IPS-18a (cell line): ENCODE measurements around the gene DST.

Source experiments
- H3K27ac ChIP-seq: one replicate; pipeline ENCODE4 v1.5.1; 2013; ENCODE audit warnings: low read length
- H3K27me3 ChIP-seq: one replicate; pipeline ENCODE4 v1.6.1; 2013; ENCODE audit warnings: mild to moderate bottlenecking, low read length; ENCODE audit not compliant: control insufficient read depth, insufficient read depth
- H3K36me3 ChIP-seq: one replicate; pipeline ENCODE4 v1.6.1; 2013; ENCODE audit warnings: low read depth, low read length; ENCODE audit not compliant: control insufficient read depth
- H3K4me1 ChIP-seq: one replicate; pipeline ENCODE4 v1.6.1; 2013; ENCODE audit warnings: low read depth, low read length; ENCODE audit not compliant: control insufficient read depth
- H3K4me3 ChIP-seq: one replicate; pipeline ENCODE4 v1.5.1; 2013; ENCODE audit warnings: low read length
- H3K9ac ChIP-seq: one replicate; pipeline ENCODE4 v1.6.1; 2013; ENCODE audit warnings: mild to moderate bottlenecking, low read length, moderate library complexity
- H3K9me3 ChIP-seq: one replicate; pipeline ENCODE4 v1.6.1; 2013; ENCODE audit warnings: low read depth, low read length; ENCODE audit not compliant: control insufficient read depth

Gene DST

DNA sequence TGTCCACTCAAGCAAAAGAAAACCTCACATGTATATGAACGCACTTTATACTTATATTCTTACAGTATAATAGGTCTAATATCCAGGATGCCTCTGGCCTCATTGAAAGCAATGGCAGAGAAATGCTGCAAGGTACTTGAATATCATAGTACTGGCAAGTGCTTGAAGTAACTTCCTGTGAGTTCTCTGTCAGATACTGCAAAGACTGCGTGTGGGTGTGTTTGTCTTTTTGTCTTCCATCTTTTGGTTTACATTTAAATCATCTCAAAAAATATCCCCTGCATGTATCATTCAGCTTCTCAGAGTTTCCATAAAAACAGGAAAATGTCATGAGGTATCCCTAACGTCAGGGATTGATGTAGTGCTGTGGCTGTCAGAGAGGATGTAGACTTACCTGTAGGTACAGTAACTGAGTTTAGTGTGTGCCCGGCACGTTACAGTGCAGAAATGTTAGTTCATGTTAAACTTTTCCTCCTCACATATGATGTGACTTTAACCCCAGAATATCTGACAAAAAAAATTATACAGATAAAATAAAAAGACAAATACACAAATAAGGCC lies 184.3 kb downstream of the DST start:
- Histone ChIP-seq H3K27ac (no peak overlapping the region), H3K27me3 (no peaks in the 10 kb centered on the region), H3K4me1 (no peaks in the 10 kb centered on the region), H3K36me3 (peaks cover 36% of the 10 kb centered on the region), H3K9me3 (no peaks in the 10 kb centered on the region), H3K9ac (no peak overlapping the region), H3K4me3 (no peak overlapping the region)

DNA sequence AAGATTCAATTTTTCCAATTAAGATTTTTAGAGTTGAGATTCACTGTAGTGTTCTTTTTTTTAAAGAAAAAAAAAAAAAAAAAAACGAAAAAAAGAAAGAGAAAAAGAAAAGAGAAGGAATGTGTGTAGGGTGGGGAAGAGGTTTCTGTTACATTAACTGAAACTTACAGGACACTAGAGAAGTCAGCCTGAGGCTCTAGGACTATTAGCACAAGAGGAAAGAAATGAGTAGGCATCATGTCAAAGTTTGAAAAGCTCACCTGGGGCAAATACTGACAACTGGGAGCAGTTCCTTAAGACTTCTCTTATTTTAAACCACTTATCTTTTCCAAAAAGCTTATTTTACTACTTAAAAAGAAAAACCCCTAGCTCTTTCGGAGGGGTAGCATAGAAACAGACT lies 185.9 kb downstream of the DST start:
- Histone ChIP-seq H3K9me3 (no peaks in the 10 kb centered on the region), H3K27me3 (no peaks in the 10 kb centered on the region), H3K27ac (no peak overlapping the region), H3K4me3 (no peak overlapping the region), H3K9ac (no peak overlapping the region), H3K36me3 (peaks cover 32% of the 10 kb centered on the region), H3K4me1 (no peaks in the 10 kb centered on the region)

DNA sequence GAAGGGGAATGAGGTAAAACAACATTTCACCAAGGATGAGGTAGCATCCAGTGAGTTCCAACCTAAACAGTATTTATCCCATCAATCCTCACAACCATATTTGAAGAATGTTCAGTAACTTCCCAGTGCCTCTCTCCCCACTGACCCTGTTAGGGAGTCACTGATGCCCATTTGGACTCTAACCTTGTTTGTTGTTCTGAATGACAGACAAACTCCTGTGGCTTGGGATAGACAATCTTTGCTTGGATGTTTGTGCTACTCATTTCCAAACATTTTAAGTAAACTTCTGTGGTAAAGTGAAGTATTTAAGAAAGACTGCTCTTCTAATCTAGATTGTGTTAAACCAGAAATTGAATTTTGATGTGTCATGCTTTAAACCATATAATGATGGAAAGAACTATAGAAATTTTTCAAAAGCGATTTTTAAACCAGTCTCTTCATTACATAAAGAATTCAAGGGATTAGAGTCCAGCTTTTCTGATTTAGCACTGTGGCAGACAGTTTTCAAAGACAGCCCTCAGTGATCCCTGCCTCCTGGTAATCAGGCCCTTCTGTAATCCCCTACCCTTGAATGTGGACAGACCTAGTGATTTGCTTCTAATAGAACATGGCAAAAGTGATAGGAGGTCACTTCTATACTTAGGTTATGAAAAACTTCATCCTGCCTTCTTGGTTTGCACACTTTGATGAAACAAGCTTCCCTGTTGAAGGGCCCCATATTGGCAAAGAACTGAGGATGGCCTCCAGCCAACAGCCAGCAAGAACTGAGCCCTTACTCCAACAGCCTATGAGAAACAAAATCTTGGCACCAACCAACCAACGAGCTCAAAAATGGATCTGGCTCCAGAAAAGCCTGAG lies 191.6 kb downstream of the DST start:
- Histone ChIP-seq H3K36me3 (no peaks in the 10 kb centered on the region), H3K4me3 (no peak overlapping the region), H3K9ac (no peak overlapping the region), H3K27me3 (no peaks in the 10 kb centered on the region), H3K9me3 (no peaks in the 10 kb centered on the region), H3K4me1 (no peaks in the 10 kb centered on the region), H3K27ac (no peak overlapping the region)

DNA sequence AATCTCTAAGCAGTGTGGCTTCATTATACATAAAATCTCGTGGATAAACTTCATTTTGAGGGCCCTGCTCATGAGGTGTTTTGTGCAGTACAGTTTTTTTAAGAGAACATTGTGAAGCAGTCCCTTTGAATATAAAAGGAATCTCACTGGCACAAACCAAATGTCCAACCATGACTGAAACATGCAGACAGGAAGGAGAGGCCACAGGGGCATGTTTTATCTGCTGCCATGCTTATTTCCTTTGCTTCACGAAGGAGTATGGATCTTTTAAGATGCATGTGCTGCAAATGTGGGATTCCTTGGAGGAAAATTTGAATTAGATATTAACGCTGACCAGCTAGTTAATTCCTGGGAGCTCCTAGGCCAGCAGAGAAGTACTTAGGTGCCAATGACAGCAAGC lies 192.3 kb downstream of the DST start:
- no peaks in the 10 kb centered on the region for H3K4me1 ChIP-seq
- H3K36me3 ChIP-seq, result no peaks in the 10 kb centered on the region
- H3K27me3 ChIP-seq, result no peaks in the 10 kb centered on the region
- no peaks in the 10 kb centered on the region for H3K9me3 ChIP-seq
- no peak overlapping the region for H3K27ac ChIP-seq
- H3K4me3 ChIP-seq, result no peak overlapping the region
- H3K9ac ChIP-seq, result no peak overlapping the region

DNA sequence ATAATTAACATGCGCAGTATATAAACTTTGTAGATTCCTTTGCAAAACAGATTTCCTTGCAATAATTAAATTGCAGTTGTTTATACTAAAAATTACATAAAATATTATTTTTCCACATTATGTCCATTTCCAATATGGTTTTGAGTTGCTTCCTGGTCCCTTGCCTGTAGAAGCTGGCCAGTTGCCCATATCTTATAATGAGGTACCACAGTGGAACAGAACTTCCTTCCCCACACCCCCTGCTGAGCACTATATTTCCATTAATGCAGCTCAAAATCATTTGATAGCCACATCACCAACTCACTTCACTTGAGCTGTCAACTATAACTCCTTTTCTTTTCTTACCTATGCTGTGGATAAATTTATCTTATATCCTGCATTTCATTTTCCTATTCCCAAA lies 194.6 kb downstream of the DST start:
- Histone ChIP-seq H3K27ac (no peak overlapping the region), H3K4me1 (no peaks in the 10 kb centered on the region), H3K4me3 (no peak overlapping the region)

DNA sequence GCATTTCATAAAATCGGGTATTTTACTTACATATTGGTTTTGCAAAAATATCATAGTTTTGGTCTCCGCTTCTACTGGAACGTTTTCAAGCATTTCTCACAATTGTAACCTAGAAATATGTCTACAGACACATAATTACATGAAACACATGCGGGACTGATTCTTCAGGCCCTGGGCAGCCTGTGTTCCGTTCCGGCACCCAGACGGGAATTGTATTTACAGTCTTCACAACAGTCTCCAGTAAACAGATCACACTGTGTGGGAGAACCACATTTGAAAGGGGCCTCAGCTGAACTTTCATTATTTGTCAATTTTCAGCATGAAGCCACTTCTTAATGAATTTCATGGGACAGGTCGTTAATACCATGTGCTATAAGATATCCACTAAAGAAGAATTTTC lies 196.9 kb downstream of the DST start:
- H3K27me3 ChIP-seq, result no peaks in the 10 kb centered on the region
- H3K4me3 ChIP-seq, result no peak overlapping the region
- H3K27ac ChIP-seq, result no peak overlapping the region
- H3K36me3 ChIP-seq, result no peaks in the 10 kb centered on the region
- no peaks in the 10 kb centered on the region for H3K9me3 ChIP-seq
- no peaks in the 10 kb centered on the region for H3K4me1 ChIP-seq
- H3K9ac ChIP-seq, result no peak overlapping the region

More for the DNA sequence above, 194.6 kb downstream of the DST start:
- Histone ChIP-seq H3K27me3 (no peaks in the 10 kb centered on the region), H3K9me3 (no peaks in the 10 kb centered on the region), H3K36me3 (no peaks in the 10 kb centered on the region), H3K9ac (no peak overlapping the region)

DNA sequence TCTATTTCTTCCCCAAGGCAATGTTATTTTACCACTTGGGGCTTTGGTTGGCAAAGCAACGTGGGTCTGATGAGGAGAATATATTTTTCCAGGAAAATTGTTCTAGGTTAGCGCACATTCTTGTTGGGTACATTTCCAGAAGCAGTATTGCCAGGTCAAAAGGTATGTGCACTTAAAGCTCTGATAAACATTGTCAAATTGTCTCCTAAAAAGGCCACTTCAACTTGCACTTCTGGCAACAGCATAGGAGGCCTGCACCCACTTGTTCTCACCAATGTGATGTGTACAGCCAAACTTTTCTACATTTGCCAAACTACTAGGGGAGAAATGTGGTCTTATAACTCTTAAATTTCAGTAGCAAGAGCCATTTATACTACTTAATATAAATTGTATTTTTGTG lies 197.8 kb downstream of the DST start:
- no peak overlapping the region for H3K9ac ChIP-seq
- H3K36me3 ChIP-seq, result no peaks in the 10 kb centered on the region
- H3K27ac ChIP-seq, result no peak overlapping the region
- H3K4me1 ChIP-seq, result no peaks in the 10 kb centered on the region
- no peaks in the 10 kb centered on the region for H3K9me3 ChIP-seq
- H3K4me3 ChIP-seq, result no peak overlapping the region
- H3K27me3 ChIP-seq, result no peaks in the 10 kb centered on the region

DNA sequence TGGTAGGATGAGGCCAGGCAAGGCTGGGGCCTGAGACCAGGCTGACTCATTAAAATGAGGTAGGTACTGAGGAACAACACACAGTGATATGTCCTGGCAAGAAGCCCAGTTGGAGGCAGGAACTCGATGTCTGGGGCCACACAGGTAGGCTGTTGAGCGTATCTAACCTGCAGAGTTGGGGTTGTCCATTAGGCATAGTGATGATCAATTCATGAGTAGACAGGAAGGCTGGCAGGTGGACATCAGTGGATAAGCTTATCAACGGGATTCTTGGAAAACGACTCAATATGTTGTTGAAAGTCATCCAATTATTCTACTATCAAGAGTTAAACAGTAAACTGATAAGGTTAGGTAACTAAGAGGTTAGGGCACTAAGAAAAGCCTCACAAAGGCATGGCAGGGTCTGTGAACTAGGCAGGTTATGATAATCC lies 202.1 kb downstream of the DST start:
- no peaks in the 10 kb centered on the region for H3K9me3 ChIP-seq
- no peak overlapping the region for H3K4me3 ChIP-seq
- no peaks in the 10 kb centered on the region for H3K4me1 ChIP-seq
- no peak overlapping the region for H3K9ac ChIP-seq
- no peak overlapping the region for H3K27ac ChIP-seq
- H3K27me3 ChIP-seq, result no peaks in the 10 kb centered on the region
- H3K36me3 ChIP-seq, result no peaks in the 10 kb centered on the region

DNA sequence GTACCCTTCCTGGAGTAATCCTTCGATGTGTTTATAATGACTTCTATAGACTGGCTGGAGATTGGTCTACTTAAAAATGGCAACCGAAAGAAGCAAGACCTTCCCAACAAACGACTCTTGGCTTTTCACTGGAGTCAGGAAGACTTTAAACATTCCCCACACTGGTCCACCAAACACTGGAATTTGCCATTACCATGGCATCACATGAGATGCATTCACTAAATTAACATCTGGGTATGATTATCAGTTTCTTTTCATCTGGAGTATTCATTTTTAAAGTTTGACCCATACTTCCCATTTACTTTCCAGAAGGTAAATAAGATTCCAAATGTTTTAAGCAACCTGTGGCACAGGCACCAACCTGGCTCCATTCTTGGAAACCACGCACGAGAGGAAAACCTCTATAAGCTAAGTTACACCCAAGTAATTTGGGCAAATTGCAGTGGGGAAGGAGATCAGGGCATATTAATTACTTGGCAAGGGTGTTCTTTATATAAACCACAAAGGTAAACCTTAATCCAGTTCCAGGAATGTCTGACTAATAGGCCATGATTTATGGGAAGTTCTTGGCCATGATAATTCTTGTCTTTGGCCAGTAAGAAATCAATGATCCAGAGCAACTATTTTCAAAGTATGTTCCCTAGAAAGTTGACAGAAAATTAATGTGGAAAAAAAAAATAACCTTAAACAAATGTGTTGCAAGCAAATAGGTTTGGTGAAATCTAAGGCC lies 205.4 kb downstream of the DST start:
- Histone ChIP-seq H3K9ac (no peak overlapping the region), H3K4me1 (no peaks in the 10 kb centered on the region), H3K27me3 (no peaks in the 10 kb centered on the region), H3K27ac (no peak overlapping the region), H3K9me3 (no peaks in the 10 kb centered on the region), H3K36me3 (no peaks in the 10 kb centered on the region), H3K4me3 (no peak overlapping the region)

DNA sequence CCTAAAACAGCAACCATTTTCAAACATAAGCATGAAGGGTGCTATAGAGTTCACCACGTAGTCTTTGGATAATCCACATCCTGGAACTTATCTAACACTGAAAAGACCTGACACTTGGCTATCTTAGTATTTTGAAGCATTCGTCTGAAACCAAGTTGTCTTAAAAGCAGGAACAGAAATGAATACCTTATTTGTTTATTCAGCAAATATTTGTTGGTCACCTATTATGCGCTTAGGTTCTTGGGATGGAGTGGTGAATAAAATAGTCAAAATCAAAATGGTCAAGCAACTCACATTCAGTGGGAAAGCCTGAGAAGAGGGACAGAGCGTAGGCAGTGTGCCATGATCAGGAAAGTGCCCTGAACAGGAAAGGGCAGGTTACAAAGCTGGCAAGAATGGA lies 206.9 kb downstream of the DST start:
- Histone ChIP-seq H3K4me1 (no peaks in the 10 kb centered on the region), H3K27me3 (no peaks in the 10 kb centered on the region), H3K9me3 (no peaks in the 10 kb centered on the region), H3K36me3 (no peaks in the 10 kb centered on the region), H3K27ac (no peak overlapping the region), H3K4me3 (no peak overlapping the region), H3K9ac (no peak overlapping the region)

DNA sequence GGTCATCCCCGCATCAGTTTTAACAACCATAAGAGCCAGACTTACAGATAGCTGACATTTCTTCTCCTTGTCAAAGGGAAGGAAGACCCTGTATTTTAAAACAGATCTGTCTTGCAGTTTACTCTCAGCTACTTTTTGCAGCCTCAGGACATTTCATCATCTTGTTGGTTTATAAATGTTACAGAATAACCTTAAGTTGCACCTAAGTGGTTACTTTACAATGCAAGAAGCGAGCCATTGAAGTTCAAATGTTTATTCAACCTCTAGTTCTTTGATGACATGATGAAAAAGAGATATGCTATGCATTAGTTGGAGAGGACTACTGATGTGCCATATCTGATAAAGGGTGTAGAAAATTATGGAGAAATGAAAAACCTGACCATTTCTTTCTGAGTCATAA lies 207.4 kb downstream of the DST start:
- Histone ChIP-seq H3K9ac (no peak overlapping the region), H3K36me3 (no peaks in the 10 kb centered on the region), H3K4me3 (no peak overlapping the region), H3K4me1 (no peaks in the 10 kb centered on the region), H3K27me3 (no peaks in the 10 kb centered on the region), H3K27ac (no peak overlapping the region), H3K9me3 (no peaks in the 10 kb centered on the region)
